ENCODE measurements around the gene RFFL.

DNA sequence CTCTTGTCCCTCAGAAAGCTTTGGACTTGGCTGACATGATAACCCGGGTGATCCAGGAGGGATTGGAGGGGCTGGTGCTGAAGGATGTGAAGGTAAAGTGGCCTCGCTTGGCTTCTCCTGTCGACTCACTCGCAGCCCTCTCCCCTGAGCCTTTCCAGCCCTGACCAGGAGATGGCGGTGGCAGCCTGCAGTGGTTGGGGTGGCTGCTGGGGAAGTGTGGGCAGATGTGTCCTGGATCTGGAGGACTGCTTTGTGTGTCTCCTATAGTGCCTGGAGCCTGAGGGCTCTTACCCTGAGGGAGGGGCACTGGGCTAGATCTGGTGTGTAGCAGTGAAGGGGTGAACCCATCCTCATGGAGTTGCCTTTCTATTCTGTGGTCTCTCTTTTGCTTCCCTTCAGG lies 65.3 kb downstream of the RFFL start:
- TF ChIP-seq, protein P1, sequence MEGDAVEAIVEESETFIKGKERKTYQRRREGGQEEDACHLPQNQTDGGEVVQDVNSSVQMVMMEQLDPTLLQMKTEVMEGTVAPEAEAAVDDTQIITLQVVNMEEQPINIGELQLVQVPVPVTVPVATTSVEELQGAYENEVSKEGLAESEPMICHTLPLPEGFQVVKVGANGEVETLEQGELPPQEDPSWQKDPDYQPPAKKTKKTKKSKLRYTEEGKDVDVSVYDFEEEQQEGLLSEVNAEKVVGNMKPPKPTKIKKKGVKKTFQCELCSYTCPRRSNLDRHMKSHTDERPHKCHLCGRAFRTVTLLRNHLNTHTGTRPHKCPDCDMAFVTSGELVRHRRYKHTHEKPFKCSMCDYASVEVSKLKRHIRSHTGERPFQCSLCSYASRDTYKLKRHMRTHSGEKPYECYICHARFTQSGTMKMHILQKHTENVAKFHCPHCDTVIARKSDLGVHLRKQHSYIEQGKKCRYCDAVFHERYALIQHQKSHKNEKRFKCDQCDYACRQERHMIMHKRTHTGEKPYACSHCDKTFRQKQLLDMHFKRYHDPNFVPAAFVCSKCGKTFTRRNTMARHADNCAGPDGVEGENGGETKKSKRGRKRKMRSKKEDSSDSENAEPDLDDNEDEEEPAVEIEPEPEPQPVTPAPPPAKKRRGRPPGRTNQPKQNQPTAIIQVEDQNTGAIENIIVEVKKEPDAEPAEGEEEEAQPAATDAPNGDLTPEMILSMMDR (IDR thresholded peaks at IDR 0.05) = peak in 2 of 3 donors; percentile 40 to 60
- TF ChIP-seq POLR2AphosphoS5 (IDR thresholded peaks at IDR 0.05) = no peak
- TF ChIP-seq POLR2A (IDR thresholded peaks at IDR 0.05) = no peak
